ENCODE data around the gene CCDC8. TPM values are rescaled to one million over a fixed set of nuclear protein-coding genes. Genes with fewer than 3 reads are reported as not detected.
A peak's percentile ranks its signal among the peaks of the same experiment; 100 is the strongest.

CCDC8 gene, protein sequence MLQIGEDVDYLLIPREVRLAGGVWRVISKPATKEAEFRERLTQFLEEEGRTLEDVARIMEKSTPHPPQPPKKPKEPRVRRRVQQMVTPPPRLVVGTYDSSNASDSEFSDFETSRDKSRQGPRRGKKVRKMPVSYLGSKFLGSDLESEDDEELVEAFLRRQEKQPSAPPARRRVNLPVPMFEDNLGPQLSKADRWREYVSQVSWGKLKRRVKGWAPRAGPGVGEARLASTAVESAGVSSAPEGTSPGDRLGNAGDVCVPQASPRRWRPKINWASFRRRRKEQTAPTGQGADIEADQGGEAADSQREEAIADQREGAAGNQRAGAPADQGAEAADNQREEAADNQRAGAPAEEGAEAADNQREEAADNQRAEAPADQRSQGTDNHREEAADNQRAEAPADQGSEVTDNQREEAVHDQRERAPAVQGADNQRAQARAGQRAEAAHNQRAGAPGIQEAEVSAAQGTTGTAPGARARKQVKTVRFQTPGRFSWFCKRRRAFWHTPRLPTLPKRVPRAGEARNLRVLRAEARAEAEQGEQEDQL
- 1 to 10 TPM; 2.8 to 7.3 (median 5.0) TPM for total RNA-seq

DNA sequence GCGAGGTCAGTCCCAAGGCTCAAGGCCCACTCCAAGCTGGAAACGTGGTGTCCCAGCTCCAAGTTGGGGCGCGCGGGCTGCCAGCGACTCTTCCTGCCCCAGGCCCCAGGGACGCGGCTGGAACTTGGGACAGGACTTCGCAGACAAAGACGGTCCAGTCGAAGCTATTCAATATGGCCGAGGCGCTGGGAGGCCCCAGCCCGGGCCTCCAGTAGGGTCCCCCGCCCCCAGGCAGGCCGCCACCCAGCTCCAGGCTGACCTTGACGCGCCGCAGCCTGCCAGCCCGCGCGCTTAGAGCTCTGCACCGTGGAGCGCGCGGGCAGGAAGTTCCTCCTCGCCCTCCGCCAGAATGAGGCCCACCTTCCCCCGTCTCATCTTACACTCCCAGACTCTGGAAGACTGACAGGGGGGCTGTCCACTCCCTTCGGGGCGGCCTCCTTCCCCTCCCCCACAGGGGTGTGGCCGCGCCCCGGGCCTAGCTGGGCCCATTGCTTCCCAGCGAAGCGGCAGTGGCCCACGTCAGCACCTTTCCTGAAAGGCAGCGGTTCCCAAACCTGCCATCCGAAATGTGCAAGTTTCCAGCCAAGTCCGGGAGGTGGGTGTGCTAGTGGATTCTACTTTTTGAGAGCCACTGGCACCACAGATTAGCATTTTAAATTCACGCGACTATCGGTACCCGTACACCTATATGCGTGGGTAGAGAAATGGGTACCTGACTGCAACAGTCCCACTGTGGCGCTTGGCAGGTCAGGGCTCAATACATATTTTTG, at the start of gene CCDC8:
Gene CCDC8 (minus strand): TSS at position 303 of the 770 bp plus-strand sequence. CDS start 754 bp downstream, outside the sequence.
- Histone ChIP-seq H3K9me3 (no peaks in the 10 kb centered on the region), H3K27ac (peak within 1 kb of the TSS in 2 of 4 donors; percentile 26 to 63), H3K27me3 (peaks cover 0 to 59% of the 10 kb centered on the region in 2 donors), H3K36me3 (no peaks in the 10 kb centered on the region), H3K4me3 (peak within 1 kb of the TSS; percentile 25 to 56 (median 38)), H3K4me1 (peaks cover 0 to 59% (median 21%) of the 10 kb centered on the region in 4 donors)
- peak; percentile 42 to 70 for TF ChIP-seq POLR2A (IDR thresholded peaks at IDR 0.05)
- peak; percentile 31 to 85 for TF ChIP-seq EP300 (IDR thresholded peaks at IDR 0.05)
- no peak for TF ChIP-seq CTCF (IDR thresholded peaks at IDR 0.05)
- peak; percentile 41 to 47 for DNase-seq (ENCODE audit: low spot score in 2 of 2)
- WGBS, 2 donors, result 12 to 24% methylated on average over 21 to 43 of the region's 46 CpGs

- no peak overlapping the region for H3K27ac ChIP-seq
- DNase-seq (ENCODE audit: low spot score in 2 of 2), result no peak
- WGBS, 2 donors, result 95 to 96% methylated on average over 2 of the region's 2 CpGs
Observed at GRCh38 chr19:46461537-46461936, 48.2 kb upstream of the CCDC8 start.

DNA sequence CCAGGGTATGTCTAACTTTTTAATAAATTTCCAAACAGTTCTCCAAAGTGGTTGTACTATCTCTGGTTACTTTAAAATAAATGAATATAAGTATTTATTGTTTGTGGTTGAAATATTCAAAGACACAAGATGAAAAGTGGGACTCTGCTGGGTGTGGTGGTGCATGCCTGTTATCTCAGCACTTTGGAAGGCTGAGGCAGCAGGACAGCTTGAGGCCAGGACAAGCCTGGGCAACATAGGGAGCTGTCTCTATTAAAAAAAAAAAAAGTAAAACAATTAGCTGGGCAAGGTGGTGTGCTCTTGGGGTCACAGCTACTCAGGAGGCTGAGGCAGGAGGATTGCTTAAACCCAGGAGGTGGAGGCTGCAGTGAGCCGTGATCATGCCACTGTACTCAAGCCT, 47.6 kb upstream of the CCDC8 start:
- H3K27me3 ChIP-seq, result no peaks in the 10 kb centered on the region

More at GRCh38 chr19:46461537-46461936, 48.2 kb upstream of the CCDC8 start:
- no peaks in the 10 kb centered on the region for H3K4me1 ChIP-seq
- no peaks in the 10 kb centered on the region for H3K27me3 ChIP-seq
- TF ChIP-seq EP300 (IDR thresholded peaks at IDR 0.05), result no peak
- no peak for TF ChIP-seq CTCF (IDR thresholded peaks at IDR 0.05)
- TF ChIP-seq POLR2A (IDR thresholded peaks at IDR 0.05), result no peak
- no peak overlapping the region for H3K4me3 ChIP-seq
- no peaks in the 10 kb centered on the region for H3K36me3 ChIP-seq
- no peaks in the 10 kb centered on the region for H3K9me3 ChIP-seq

GRCh38 chr19:46460055-46460454, 46.7 kb upstream of the CCDC8 start:
- no peak for DNase-seq (ENCODE audit: low spot score in 2 of 2)
- 66 to 93% methylated on average over 2 of the region's 2 CpGs for WGBS, 2 donors
- Histone ChIP-seq H3K4me3 (no peak overlapping the region), H3K27me3 (no peaks in the 10 kb centered on the region), H3K4me1 (no peaks in the 10 kb centered on the region), H3K9me3 (no peaks in the 10 kb centered on the region), H3K36me3 (no peaks in the 10 kb centered on the region), H3K27ac (no peak overlapping the region)
- TF ChIP-seq POLR2A (IDR thresholded peaks at IDR 0.05) (no peak), EP300 (IDR thresholded peaks at IDR 0.05) (no peak), CTCF (IDR thresholded peaks at IDR 0.05) (no peak)

More for the DNA sequence above, 47.6 kb upstream of the CCDC8 start:
- no peak for TF ChIP-seq CTCF (IDR thresholded peaks at IDR 0.05)
- no peak for TF ChIP-seq EP300 (IDR thresholded peaks at IDR 0.05)
- no peak for TF ChIP-seq POLR2A (IDR thresholded peaks at IDR 0.05)
- Histone ChIP-seq H3K4me1 (no peaks in the 10 kb centered on the region), H3K4me3 (no peak overlapping the region), H3K27ac (no peak overlapping the region), H3K36me3 (no peaks in the 10 kb centered on the region), H3K9me3 (no peaks in the 10 kb centered on the region)
- no peak for DNase-seq (ENCODE audit: low spot score in 2 of 2)
- WGBS, 2 donors, result 94 to 100% methylated on average over 1 of the region's 1 CpG

Measured in tibial nerve (tissue), 4 donors.